GM12878 (cell line): ENCODE measurements around the gene ANKRD11. TPM values are rescaled to one million over a fixed set of nuclear protein-coding genes. Genes with fewer than 3 reads are reported as not detected.
A peak's percentile ranks its signal among the peaks of the same experiment; 100 is the strongest.

Experiments
- ATAC-seq: fragments of 200-7000 bp; cut with Tn5 transposase; 3 replicates; pipeline ENCODE4 v1.9.1; 2020; ENCODE audit warnings: mild to moderate bottlenecking, moderate library complexity
- BruUV-seq: library from RNA; stranded (reverse); fragments of 400-500 nt; replicated peaks from 2 replicates; lab custom pipeline; 2021; lab: Mats Ljungman, UMichigan
- CTCF ChIA-PET: fragments of 300-600 bp; sonication (Branson Sonifier 250); formaldehyde crosslinking; extraction: SDS; loops from one replicate; lab custom pipeline; 2021; ENCODE audit warnings: inconsistent platforms; lab: Yijun Ruan, JAX
- POLR2A ChIA-PET: fragments of 350-600 bp; formaldehyde crosslinking; extraction: SDS; loops from one replicate; lab custom pipeline; 2021; ENCODE audit warnings: inconsistent platforms; lab: Charles Lee
- RAD21 ChIA-PET: fragments of 300-600 bp; sonication (Branson Sonifier 250); formaldehyde crosslinking; loops from one replicate; lab custom pipeline; 2023; ENCODE audit warnings: antibody characterized with exemption; ENCODE audit not compliant: unreplicated experiment; lab: Charles Lee
- SMC1A ChIA-PET: fragments of 300-600 bp; sonication (Branson Sonifier 250); formaldehyde crosslinking; loops from one replicate; lab custom pipeline; 2023; ENCODE audit not compliant: unreplicated experiment, uncharacterized antibody; lab: Charles Lee
- DNase-seq: peaks from one replicate; pipeline ENCODE4 v3.0.0-alpha.2; 2011; ENCODE audit warnings: low read depth, low spot score
- FAIRE-seq: peaks from 3 replicates; lab custom pipeline; 2011; peaks lifted over from hg19 to GRCh38; lab: Jason Lieb, UNC
- H2AFZ ChIP-seq: 2 replicates; pipeline ENCODE4 v1.6.0; 2011; ENCODE audit warnings: low read depth, low read length, control low read depth; ENCODE audit not compliant: control insufficient read depth
- H3K27ac ChIP-seq: 2 replicates; pipeline ENCODE4 v1.5.1; 2011; ENCODE audit warnings: control low read depth; ENCODE audit not compliant: control insufficient read depth, insufficient read depth
- H3K27me3 ChIP-seq, 2 experiments: replicated peaks in 1 of 2; 2 replicates each; pipeline versions ENCODE4 v1.6.0 to v1.6.1; 2011; ENCODE audit warnings: low read length in 1 of 2; ENCODE audit not compliant: control insufficient read depth in 2 of 2, insufficient read depth in 2 of 2
- H3K36me3 ChIP-seq, 2 experiments: 2 replicates each; pipeline ENCODE4 v1.5.1; 2011; ENCODE audit warnings: low read length in 1 of 2; ENCODE audit not compliant: control insufficient read depth in 2 of 2, insufficient read depth in 2 of 2
- H3K4me1 ChIP-seq: 2 replicates; pipeline ENCODE4 v1.6.1; 2011; ENCODE audit warnings: mild to moderate bottlenecking, low read length, moderate library complexity, mixed read lengths; ENCODE audit not compliant: control insufficient read depth, insufficient read depth
- H3K4me2 ChIP-seq: 2 replicates; pipeline ENCODE4 v1.6.0; 2011; ENCODE audit warnings: control low read depth; ENCODE audit not compliant: control insufficient read depth, insufficient read depth
- H3K4me3 ChIP-seq: fragments of 200-600 bp; sonication (generic); 2 replicates; pipeline ENCODE4 v1.5.1; 2016
- H3K79me2 ChIP-seq: 2 replicates; pipeline ENCODE4 v1.6.0; 2011; ENCODE audit warnings: low read length; ENCODE audit not compliant: control insufficient read depth, insufficient read depth
- H3K9ac ChIP-seq: 2 replicates; pipeline ENCODE4 v1.8.0; 2011; ENCODE audit warnings: low read length, control low read depth, mixed read lengths; ENCODE audit not compliant: control insufficient read depth, insufficient read depth
- H3K9me3 ChIP-seq: replicated peaks from 3 replicates; pipeline ENCODE4 v1.5.1; 2011; ENCODE audit warnings: mild to moderate bottlenecking, low read length; ENCODE audit not compliant: control insufficient read depth, insufficient read depth
- H4K20me1 ChIP-seq: 2 replicates; pipeline ENCODE4 v1.6.0; 2011; ENCODE audit not compliant: control insufficient read depth, insufficient read depth
- BACH1 ChIP-seq: fragments of 450-650 bp; IDR thresholded peaks from 2 replicates; pipeline ENCODE4 v1.6.1; 2017; ENCODE audit warnings: mild to moderate bottlenecking, borderline replicate concordance
- BHLHE40 ChIP-seq, 2 experiments: fragments of 450-650 bp in 1 of 2; IDR thresholded peaks; 2 replicates each; pipeline ENCODE4 v1.6.1; 2011 to 2017; ENCODE audit warnings: low read depth in 2 of 2, borderline replicate concordance in 1 of 2, improper control_type of control experiment in 1 of 2, low read length in 1 of 2, mild to moderate bottlenecking in 1 of 2
- BRCA1 ChIP-seq: IDR thresholded peaks from 2 replicates; pipeline ENCODE4 v1.6.1; 2011; ENCODE audit warnings: low read depth, low read length, improper control_type of control experiment
- CEBPZ ChIP-seq: fragments of 150-350 bp; IDR thresholded peaks from 2 replicates; pipeline ENCODE4 v1.6.1; 2016; ENCODE audit warnings: low read depth, low read length
- CREB1 ChIP-seq: IDR thresholded peaks from 2 replicates; pipeline ENCODE4 v1.6.1; 2012; ENCODE audit warnings: low read depth, mild to moderate bottlenecking, inconsistent platforms
- E4F1 ChIP-seq: fragments of 450-650 bp; IDR thresholded peaks from 2 replicates; pipeline ENCODE4 v1.6.1; 2018; ENCODE audit warnings: borderline replicate concordance, mild to moderate bottlenecking; ENCODE audit not compliant: partially characterized antibody
- ESRRA ChIP-seq: IDR thresholded peaks from 2 replicates; pipeline ENCODE4 v1.6.1; 2012; ENCODE audit warnings: mild to moderate bottlenecking, low read length, improper control_type of control experiment
- FOXK2 ChIP-seq: fragments of 450-650 bp; IDR thresholded peaks from 2 replicates; pipeline ENCODE4 v1.6.1; 2017; ENCODE audit warnings: mild to moderate bottlenecking, moderate library complexity
- MAX ChIP-seq: IDR thresholded peaks from 2 replicates; pipeline ENCODE4 v1.6.1; 2012; ENCODE audit warnings: low read depth, low read length, improper control_type of control experiment
- MEF2A ChIP-seq: IDR thresholded peaks from 2 replicates; pipeline ENCODE4 v1.6.1; 2011; ENCODE audit warnings: low read depth, mild to moderate bottlenecking, low read length, moderate library complexity; ENCODE audit not compliant: insufficient read depth
- MXI1 ChIP-seq: fragments of 150-350 bp; IDR thresholded peaks from 2 replicates; pipeline ENCODE4 v1.6.1; 2011; ENCODE audit warnings: low read depth, mild to moderate bottlenecking, inconsistent platforms, low read length, improper control_type of control experiment
- NR2C2 ChIP-seq: IDR thresholded peaks from 2 replicates; pipeline ENCODE4 v1.6.1; 2011; ENCODE audit warnings: borderline replicate concordance, low read depth; ENCODE audit not compliant: control insufficient read depth, insufficient read length
- POLR2A ChIP-seq: IDR thresholded peaks from 2 replicates; pipeline ENCODE4 v1.6.1; 2011; ENCODE audit warnings: low read depth, mild to moderate bottlenecking, low read length
- POU2F2 ChIP-seq: IDR thresholded peaks from 3 replicates; pipeline ENCODE4 v1.6.1; 2011; ENCODE audit warnings: low read depth, mild to moderate bottlenecking, low read length, borderline replicate concordance
- RBBP5 ChIP-seq: fragments of 200-600 bp; sonication (generic); conservative IDR thresholded peaks from 2 replicates; pipeline ENCODE4 v1.6.1; 2016
- SUPT20H ChIP-seq: IDR thresholded peaks from 2 replicates; pipeline ENCODE4 v1.6.1; 2011; ENCODE audit warnings: low read depth, mild to moderate bottlenecking, low read length, moderate library complexity, borderline replicate concordance; ENCODE audit not compliant: control insufficient read depth
- SUZ12 ChIP-seq: fragments of 200-600 bp; sonication (generic); IDR thresholded peaks from one replicate; pipeline ENCODE4 v1.6.1; 2018; ENCODE audit warnings: antibody characterized with exemption, mild to moderate bottlenecking; ENCODE audit not compliant: unreplicated experiment
- YY1 ChIP-seq: IDR thresholded peaks from 2 replicates; pipeline ENCODE4 v1.6.1; 2011; ENCODE audit warnings: low read depth, mild to moderate bottlenecking, low read length
- ZNF274 ChIP-seq: IDR thresholded peaks from one replicate; pipeline ENCODE4 v1.8.0; 2011; ENCODE audit not compliant: insufficient read length, insufficient read depth
- WGBS: methylation state at CpG from one replicate; pipeline ENCODE4 v1.1.6; 2016; ENCODE audit warnings: low lambda C conversion rate; ENCODE audit not compliant: insufficient replicate concordance, insufficient coverage; ENCODE audit errors: missing lambda C conversion rate; 5-methylcytosine and 5-hydroxymethylcytosine counted together
- in situ Hi-C: fragments of 300-500 bp; cut with MboI; formaldehyde crosslinking; loops from 9 replicates; pipeline ENCODE4 v1.14.3; 2018; ENCODE audit warnings: mixed read lengths
- intact Hi-C: fragments of 100-400 bp; cut with micrococcal nuclease; formaldehyde crosslinking; loops from one replicate; pipeline ENCODE4 v1.14.2; 2022; ENCODE audit not compliant: unreplicated experiment
- polyA plus RNA-seq, 11 experiments: library from polyadenylated mRNA; depleted of rRNA in 4 of 11; unstranded in 6 of 11; stranded (reverse) in 5 of 11; fragments of >200 nt; fragmentation: Nextera tagmentation in 4 of 11; fragmentation: Illumina TruSeq in 1 of 11; extraction: Ambion mirVana in 4 of 11; extraction: Trizol in 1 of 11; gene quantifications; 1 replicate in 1 of 11; 2 replicates in 10 of 11; pipeline versions ENCODE4 v1.2.1 to v1.2.3, GENCODE V29; 2011 to 2016; ENCODE audit warnings: inconsistent platforms in 2 of 11, missing spikeins in 2 of 11, low read depth in 1 of 11
- total RNA-seq, 4 experiments: library from RNA; depleted of rRNA in 3 of 4; stranded (reverse); fragments of >200 nt in 3 of 4; fragmentation: Illumina TruSeq in 1 of 4; extraction: Trizol in 1 of 4; gene quantifications; 2 replicates each; pipeline versions ENCODE4 v1.2.1 to v1.2.3, GENCODE V29; 2013 to 2021

The ANKRD11 gene
- total and polyA plus RNA-seq, 10 of the 15 experiments (the other 5 are each of a cell fraction or from before 2014, with no cell fraction given) = 5.1 to 103 (median 27.4) TPM

GRCh38 chr16:89325861-89326471 lies 164.4 kb downstream of the ANKRD11 start:
- H3K27me3 ChIP-seq = no peaks in the 10 kb centered on the region
- H3K79me2 ChIP-seq = peaks cover 87% of the 10 kb centered on the region
- H3K9me3 ChIP-seq = no peaks in the 10 kb centered on the region
- SMC1A ChIA-PET = interaction anchor here (0.8 to 2.0 kb wide), 3 partner anchors 8 to 36 kb away, joined by 3 to 7 read pairs (median 3); no protein-coding TSS in a partner anchor
- RAD21 ChIA-PET = no interaction called here
- H3K4me2 ChIP-seq = peak overlapping the region; percentile 84
- peak overlapping the region; percentile 52 for H3K27ac ChIP-seq
- 15% methylated on average over 18 of the region's 18 CpGs for WGBS
- intact Hi-C loops = no loop called here
- POLR2A ChIA-PET = interaction anchor here (0.6 to 1.3 kb wide), 3 partner anchors 36 to 399 kb away, joined by 3 read pairs; partner anchors contain the start of gene SPG7
- H4K20me1 ChIP-seq = peaks cover 8% of the 10 kb centered on the region
- H3K36me3 ChIP-seq = peaks cover 2 to 3% of the 10 kb centered on the region in 2 experiments; a peak in 2 of 4 replicates
- peak; percentile 38 for ATAC-seq
- H2AFZ ChIP-seq = no peak overlapping the region
- peak overlapping the region; percentile 36; the same call in 1 of the 2 replicates for H3K4me3 ChIP-seq
- no TSS peak for BruUV-seq
- in situ Hi-C loops = no loop called here
- H3K4me1 ChIP-seq = peaks cover 48% of the 10 kb centered on the region
- DNase-seq = no peak
- H3K9ac ChIP-seq = peak overlapping the region; percentile 13; the same call in 1 of the 2 replicates
- CTCF ChIA-PET = interaction anchor here (1.3 kb wide), 1 partner anchor 183 kb away, joined by 5 read pairs; the partner anchor contains the start of gene SPG7
- peak; percentile 41 for FAIRE-seq
- TF ChIP-seq CREB1 = no peak
- TF ChIP-seq POU2F2 = no peak
- no peak for TF ChIP-seq RBBP5
- 0 out of 2 replicates have a peak, but pooled peaks have one; percentile 48 for TF ChIP-seq MEF2A
- TF ChIP-seq FOXK2 = 0 out of 2 replicates have a peak, but pooled peaks have one; percentile 19
- TF ChIP-seq ZNF274 = no peak
- TF ChIP-seq NR2C2 = no peak
- TF ChIP-seq CEBPZ = no peak
- TF ChIP-seq MAX = no peak
- TF ChIP-seq BHLHE40 (IDR thresholded peaks at IDR 0.05; ENCODE audit: borderline replicate concordance in 1 of 2, low read depth in 2 of 2, low read length in 1 of 2) = no peak
- TF ChIP-seq BRCA1 = no peak
- no peak for TF ChIP-seq ESRRA
- TF ChIP-seq YY1 = peak; percentile 26; the same call in 1 of the 2 replicates
- no peak for TF ChIP-seq MXI1
- TF ChIP-seq POLR2A = peak; percentile 12; the same call in 1 of the 2 replicates
- TF ChIP-seq SUPT20H = no peak
- TF ChIP-seq BACH1 = peak; percentile 100
- peak; percentile 86 for TF ChIP-seq E4F1
- no peak for TF ChIP-seq SUZ12
